HG03095 (cell line): ENCODE results near the gene EXTL2.
"Not testable (repeated sequence)": the region's sequence is repeated elsewhere in the genome, so short reads cannot be mapped to it uniquely, and the experiment has no call there.

Experiments used
- ATAC-seq: cut with Tn5 transposase; IDR thresholded peaks from one replicate; pipeline ENCODE4 v1.9.1; 2021; ENCODE audit warnings: moderate library complexity; ENCODE audit not compliant: unreplicated experiment

Gene EXTL2

DNA sequence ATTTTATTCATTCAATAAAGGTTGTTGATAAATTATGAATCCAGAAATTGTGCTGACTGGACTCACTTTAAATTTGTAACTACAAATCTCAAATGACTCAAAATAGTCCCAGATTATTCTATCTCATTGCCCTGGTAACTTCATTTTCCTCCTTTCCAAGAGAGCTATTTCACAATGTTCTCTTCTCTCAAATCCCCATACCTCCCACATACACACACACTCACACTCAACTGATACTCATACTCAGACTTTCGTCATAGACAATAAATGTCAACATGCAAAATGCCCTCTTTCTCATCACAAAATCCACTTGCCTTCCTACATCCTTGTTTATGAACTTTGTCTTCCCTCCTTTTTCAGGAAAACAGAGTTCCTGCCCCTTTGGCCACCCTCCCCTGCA is 33.3 kb downstream of the EXTL2 start:
- ATAC-seq = no peak

DNA sequence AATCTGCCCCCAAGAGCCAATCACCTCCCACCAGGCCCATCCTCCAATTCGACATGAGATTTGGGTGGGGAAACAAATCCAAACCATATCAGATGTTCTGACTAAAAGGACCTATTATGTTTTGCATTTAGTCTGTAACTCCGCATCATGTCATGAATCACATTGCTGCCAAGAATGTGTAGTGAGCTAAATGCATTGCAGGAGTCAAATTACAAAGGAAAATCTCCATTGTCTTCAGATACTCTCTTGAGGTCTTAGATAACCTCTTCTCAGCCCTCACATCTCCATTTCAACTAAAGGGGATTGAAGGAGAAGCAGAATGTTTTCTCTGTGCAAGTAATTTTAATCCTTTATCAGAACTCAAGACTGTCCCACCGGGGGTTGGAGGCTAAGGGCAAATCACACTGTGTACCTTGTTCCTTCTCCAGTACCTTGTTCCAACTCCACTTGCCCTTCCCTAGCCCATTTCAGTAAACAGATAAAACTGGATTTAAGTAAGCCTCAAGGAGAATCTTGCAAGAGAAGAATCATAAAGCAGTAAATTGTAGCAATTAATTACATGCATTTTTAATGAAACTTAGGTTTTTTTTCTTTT is 34.1 kb downstream of the EXTL2 start:
- no peak for ATAC-seq

- not testable (repeated sequence) for ATAC-seq
Observed at GRCh38 chr1:100855116-100855515, 39.5 kb downstream of the EXTL2 start.

GRCh38 chr1:100852976-100853375 is 41.7 kb downstream of the EXTL2 start:
- ATAC-seq = no peak

- no peak for ATAC-seq
Observed at GRCh38 chr1:100851726-100852125, 42.9 kb downstream of the EXTL2 start.

GRCh38 chr1:100847361-100848082 is 47.1 kb downstream of the EXTL2 start:
- ATAC-seq = no peak

- not testable (repeated sequence) for ATAC-seq
Observed at GRCh38 chr1:100843160-100843559, 51.5 kb downstream of the EXTL2 start.

DNA sequence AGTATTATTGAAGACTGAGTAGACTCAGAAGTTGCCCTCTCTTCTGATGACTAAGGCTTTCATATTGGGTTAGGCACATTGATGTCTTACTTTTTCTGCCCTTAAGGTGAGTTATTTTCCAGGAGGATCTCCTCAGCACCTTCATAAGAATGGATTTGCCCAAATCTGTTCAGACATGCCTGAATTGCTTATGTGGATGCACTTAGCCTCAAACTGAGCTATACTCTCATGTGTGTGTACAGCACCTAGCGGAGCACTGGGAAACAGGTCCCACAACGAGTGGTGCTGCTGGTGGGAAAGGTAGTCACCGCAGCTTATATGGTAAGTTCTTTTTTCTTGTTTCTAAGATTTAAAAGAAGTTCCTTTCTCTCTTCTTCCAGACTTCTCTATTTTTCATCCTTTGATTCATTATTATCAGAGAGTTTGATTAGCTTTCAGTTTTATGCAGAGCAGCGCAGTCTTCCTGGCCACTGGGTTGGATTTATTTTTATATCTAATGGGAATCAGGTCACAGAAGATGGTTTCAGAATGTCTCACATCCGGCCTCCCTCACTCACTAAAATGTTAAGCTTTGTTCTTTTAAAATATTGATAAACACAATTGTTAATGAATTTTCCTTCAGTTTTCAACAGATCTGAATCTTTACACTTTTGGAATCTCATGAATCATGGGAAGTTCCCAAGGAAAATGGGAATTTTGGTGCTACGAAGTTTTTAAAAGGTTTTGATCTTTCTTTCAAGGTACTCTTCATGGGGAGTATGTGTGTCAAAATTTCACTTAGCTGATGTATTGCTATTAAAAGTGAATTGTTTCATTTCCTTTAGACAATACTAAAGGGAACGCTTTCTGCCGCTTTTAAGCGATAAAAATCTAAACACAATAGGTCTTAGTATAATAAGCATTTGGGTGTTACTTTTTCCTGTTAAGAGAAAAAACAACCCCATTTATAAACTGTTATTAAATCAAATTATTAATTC is 58.5 kb downstream of the EXTL2 start:
- ATAC-seq = no peak

- ATAC-seq = no peak
Observed at GRCh38 chr1:100834777-100835660, 59.6 kb downstream of the EXTL2 start.

DNA sequence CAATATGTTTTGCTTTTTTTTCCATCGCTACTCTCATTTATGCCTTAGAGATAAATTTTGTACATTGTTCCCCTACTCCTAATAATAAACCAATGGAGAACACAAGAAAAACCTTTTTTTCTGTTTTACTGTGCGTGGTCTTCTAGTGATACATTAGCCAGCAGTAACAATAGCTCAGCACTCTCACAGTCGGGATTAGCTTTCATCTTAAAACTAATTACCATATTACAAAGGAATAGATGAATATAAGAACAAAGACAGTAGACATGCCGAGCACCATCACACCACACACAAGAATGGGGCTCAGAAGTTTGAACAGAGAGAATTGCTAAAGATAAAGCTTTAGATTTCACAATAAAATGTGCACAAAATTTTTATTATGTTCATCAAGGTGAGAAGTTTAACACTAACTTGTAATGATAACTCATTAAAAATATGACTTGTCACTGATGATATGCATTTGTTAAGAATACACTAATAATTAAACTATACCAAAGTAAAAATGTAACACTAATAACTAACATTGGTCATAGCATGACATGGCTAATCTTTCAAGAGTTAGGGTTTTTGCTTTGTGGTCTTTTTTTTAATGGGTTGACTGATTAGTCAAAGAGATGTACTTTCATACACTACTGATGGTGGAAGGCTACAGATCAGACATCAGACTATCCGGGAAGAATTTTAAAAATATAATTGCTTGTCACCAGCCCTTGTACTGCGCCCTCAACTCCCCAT is 61.8 kb downstream of the EXTL2 start:
- no peak for ATAC-seq

DNA sequence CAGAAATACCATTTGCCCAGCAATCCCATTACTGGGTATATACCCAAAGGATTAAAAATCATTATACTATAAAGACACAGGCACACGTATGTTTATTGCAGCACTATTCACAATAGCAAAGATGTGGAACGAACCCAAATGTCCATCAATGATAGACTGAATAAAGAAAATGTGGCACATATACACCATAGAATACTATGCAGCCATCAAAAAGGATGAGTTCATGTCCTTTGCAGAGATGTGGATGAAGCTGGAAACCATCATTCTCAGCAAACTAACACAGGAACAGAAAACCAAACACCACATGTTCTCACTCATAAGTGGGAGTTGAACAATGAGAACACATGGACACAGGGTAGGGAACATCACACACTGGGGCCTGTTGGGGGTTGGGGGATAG is 69.0 kb downstream of the EXTL2 start:
- ATAC-seq = not testable (repeated sequence)
